H9 (cell line): ENCODE measurements around the gene HIPK4. TPM values are rescaled to one million over a fixed set of nuclear protein-coding genes. Genes with fewer than 3 reads are reported as not detected.

ENCODE experiments used
- DNase-seq: peaks from one replicate; pipeline ENCODE4 v3.0.0-alpha.2; 2017
- H2AFZ ChIP-seq: one replicate; pipeline ENCODE4 v1.6.1; 2013; ENCODE audit warnings: mild to moderate bottlenecking, low read length, control low read depth, moderate library complexity
- H2AK5ac ChIP-seq: 2 replicates; pipeline ENCODE4 v1.6.1; 2013; ENCODE audit warnings: low read length, control low read depth, mixed read lengths; ENCODE audit not compliant: insufficient read length
- H2BK120ac ChIP-seq: one replicate; pipeline ENCODE4 v1.6.1; 2013; ENCODE audit warnings: low read depth, mild to moderate bottlenecking, low read length, control low read depth, inconsistent platforms; ENCODE audit not compliant: poor library complexity, severe bottlenecking
- H2BK12ac ChIP-seq: 2 replicates; pipeline ENCODE4 v1.6.1; 2013; ENCODE audit warnings: low read length, control low read depth, mixed read lengths, low read depth; ENCODE audit not compliant: insufficient read length
- H2BK15ac ChIP-seq: 2 replicates; pipeline ENCODE4 v1.6.1; 2013; ENCODE audit warnings: low read depth, low read length, control low read depth
- H2BK20ac ChIP-seq: one replicate; pipeline ENCODE4 v1.6.1; 2013; ENCODE audit warnings: low read depth, mild to moderate bottlenecking, low read length, control low read depth, inconsistent platforms; ENCODE audit not compliant: poor library complexity, severe bottlenecking
- H2BK5ac ChIP-seq: 2 replicates; pipeline ENCODE4 v1.6.1; 2013; ENCODE audit warnings: low read length, control low read depth, mixed read lengths; ENCODE audit not compliant: insufficient read length
- H3K14ac ChIP-seq: 2 replicates; pipeline ENCODE4 v1.6.1; 2013; ENCODE audit warnings: low read length, control low read depth; ENCODE audit not compliant: insufficient read depth
- H3K18ac ChIP-seq: 2 replicates; pipeline ENCODE4 v1.6.1; 2013; ENCODE audit warnings: low read depth, mild to moderate bottlenecking, mixed read lengths, low read length, control low read depth; ENCODE audit not compliant: insufficient read length
- H3K23ac ChIP-seq: 2 replicates; pipeline ENCODE4 v1.6.1; 2013; ENCODE audit warnings: low read length, control low read depth, mixed read lengths, low read depth; ENCODE audit not compliant: insufficient read length
- H3K23me2 ChIP-seq: 2 replicates; pipeline ENCODE4 v1.6.1; 2013; ENCODE audit warnings: low read depth, mild to moderate bottlenecking, mixed read lengths, low read length, control low read depth; ENCODE audit not compliant: insufficient read length, poor library complexity, severe bottlenecking
- H3K27ac ChIP-seq: 2 replicates; pipeline ENCODE4 v1.5.1; 2013; ENCODE audit warnings: low read length, control low read depth, mixed read lengths, low read depth; ENCODE audit not compliant: insufficient read length
- H3K27me3 ChIP-seq: 2 replicates; pipeline ENCODE4 v1.6.1; 2013; ENCODE audit warnings: low read length, control low read depth, inconsistent platforms; ENCODE audit not compliant: insufficient read depth
- H3K4ac ChIP-seq: 2 replicates; pipeline ENCODE4 v1.6.1; 2013; ENCODE audit warnings: low read depth, mild to moderate bottlenecking, control low read depth, inconsistent platforms, low read length, moderate library complexity
- H3K4me1 ChIP-seq: 2 replicates; pipeline ENCODE4 v1.6.1; 2013; ENCODE audit warnings: low read length, control low read depth, inconsistent platforms; ENCODE audit not compliant: insufficient read depth
- H3K4me2 ChIP-seq: 2 replicates; pipeline ENCODE4 v1.6.1; 2013; ENCODE audit warnings: low read length, control low read depth, mixed read lengths; ENCODE audit not compliant: insufficient read length, insufficient read depth
- H3K56ac ChIP-seq: 2 replicates; pipeline ENCODE4 v1.6.1; 2013; ENCODE audit warnings: low read depth, mild to moderate bottlenecking, mixed read lengths, low read length, control low read depth; ENCODE audit not compliant: insufficient read length
- H3K79me1 ChIP-seq: 2 replicates; pipeline ENCODE4 v1.6.1; 2013; ENCODE audit warnings: low read depth, mild to moderate bottlenecking, moderate library complexity, low read length, control low read depth, inconsistent platforms; ENCODE audit not compliant: insufficient read depth, poor library complexity, severe bottlenecking
- H3K79me2 ChIP-seq: 2 replicates; pipeline ENCODE4 v1.6.1; 2013; ENCODE audit warnings: low read length, control low read depth, inconsistent platforms; ENCODE audit not compliant: insufficient read depth
- H3K9ac ChIP-seq: 2 replicates; pipeline ENCODE4 v1.6.1; 2013; ENCODE audit warnings: low read length, control low read depth, mixed read lengths; ENCODE audit not compliant: insufficient read length; ENCODE audit errors: extremely low read depth
- H3K9me3 ChIP-seq: one replicate; pipeline ENCODE4 v1.6.1; 2013; ENCODE audit warnings: low read depth, low read length, inconsistent platforms; ENCODE audit not compliant: control insufficient read depth
- H3T11ph ChIP-seq: one replicate; pipeline ENCODE4 v1.6.1; 2013; ENCODE audit warnings: mild to moderate bottlenecking, low read length, control low read depth, inconsistent platforms
- H4K20me1 ChIP-seq: one replicate; pipeline ENCODE4 v1.6.1; 2013; ENCODE audit not compliant: control insufficient read depth, insufficient read length, insufficient read depth
- H4K5ac ChIP-seq: 2 replicates; pipeline ENCODE4 v1.6.1; 2013; ENCODE audit warnings: low read depth, mild to moderate bottlenecking, mixed read lengths, low read length, control low read depth; ENCODE audit not compliant: insufficient read length
- H4K8ac ChIP-seq: replicated peaks from 2 replicates; pipeline ENCODE4 v1.6.1; 2013; ENCODE audit warnings: low read length, control low read depth, mixed read lengths, low read depth; ENCODE audit not compliant: insufficient read length
- H4K91ac ChIP-seq: 2 replicates; pipeline ENCODE4 v1.6.1; 2013; ENCODE audit warnings: low read depth, mild to moderate bottlenecking, moderate library complexity, mixed read lengths, low read length, control low read depth; ENCODE audit not compliant: insufficient read length
- H3K27ac Mint-ChIP-seq, 3 experiments: 2 replicates in 2 of 3; 3 replicates in 1 of 3; pipeline ENCODE4 v1.8.0; 2020 to 2021; ENCODE audit warnings: mixed read lengths in 3 of 3, mild to moderate bottlenecking in 1 of 3, moderate library complexity in 1 of 3
- H3K27me3 Mint-ChIP-seq: 2 replicates; pipeline ENCODE4 v1.8.0; 2021; ENCODE audit warnings: low read depth, mild to moderate bottlenecking, moderate library complexity, mixed read lengths
- H3K36me3 Mint-ChIP-seq, 3 experiments: 2 replicates in 2 of 3; 3 replicates in 1 of 3; pipeline ENCODE4 v1.8.0; 2020 to 2021; ENCODE audit warnings: low read depth in 3 of 3, mixed read lengths in 3 of 3; ENCODE audit not compliant: insufficient read depth in 1 of 3
- H3K4me1 Mint-ChIP-seq, 2 experiments: 2 replicates each; pipeline ENCODE4 v1.8.0; 2020; ENCODE audit warnings: mixed read lengths in 2 of 2
- H3K4me3 Mint-ChIP-seq, 2 experiments: 2 replicates in 1 of 2; 3 replicates in 1 of 2; pipeline ENCODE4 v1.8.0; 2020 to 2021; ENCODE audit warnings: mild to moderate bottlenecking in 2 of 2, mixed read lengths in 2 of 2, moderate library complexity in 1 of 2
- H3K9me3 Mint-ChIP-seq, 2 experiments: 2 replicates in 1 of 2; 3 replicates in 1 of 2; pipeline ENCODE4 v1.8.0; 2020; ENCODE audit warnings: mild to moderate bottlenecking in 2 of 2, mixed read lengths in 2 of 2, moderate library complexity in 1 of 2
- CTCF ChIP-seq: fragments of 200-600 bp; sonication (generic); conservative IDR thresholded peaks from 3 replicates; pipeline ENCODE4 v1.8.0; 2021; ENCODE audit warnings: antibody characterized with exemption, mild to moderate bottlenecking
- WGBS: extraction: QIAGEN DNeasy Blood & Tissue Kit; methylation state at CpG from one replicate; pipeline ENCODE4 v1.1.7; 2013; ENCODE audit warnings: missing lambda C conversion rate, low lambda C conversion rate, mixed read lengths; ENCODE audit not compliant: insufficient read length; ENCODE audit errors: extremely low coverage; 5-methylcytosine and 5-hydroxymethylcytosine counted together
- total RNA-seq: library from RNA; stranded (reverse); gene quantifications from 2 replicates; pipeline ENCODE4 v1.2.1, GENCODE V29; 2021

Gene HIPK4
- total RNA-seq, 1 experiment from 2014 or later = 0.15 TPM

GRCh38 chr19:40418040-40418439, 28.1 kb upstream of the HIPK4 start:
- peaks cover 0 to 3% of the 10 kb centered on the region in 2 experiments; a peak in 1 of 5 replicates for H3K9me3 Mint-ChIP-seq
- Histone ChIP-seq H3K23me2 (peaks cover 3% of the 10 kb centered on the region), H3T11ph (no peak overlapping the region), H4K20me1 (no peaks in the 10 kb centered on the region), H2BK5ac (no peak overlapping the region), H3K56ac (no peak overlapping the region), H3K9me3 (no peaks in the 10 kb centered on the region), H3K79me2 (no peaks in the 10 kb centered on the region), H4K5ac (no peak overlapping the region), H3K4me2 (no peak overlapping the region), H2BK20ac (no peak overlapping the region), H3K9ac (no peak overlapping the region), H3K4me1 (no peaks in the 10 kb centered on the region), H4K8ac (no peak overlapping the region), H2BK15ac (no peak overlapping the region), H4K91ac (no peak overlapping the region), H2BK12ac (no peak overlapping the region), H3K14ac (no peak overlapping the region), H2AK5ac (no peak overlapping the region), H3K4ac (no peak overlapping the region), H2AFZ (no peak overlapping the region), H3K27me3 (no peaks in the 10 kb centered on the region), H3K27ac (no peak overlapping the region), H3K18ac (no peak overlapping the region), H3K23ac (no peak overlapping the region), H2BK120ac (no peak overlapping the region), H3K79me1 (no peaks in the 10 kb centered on the region)
- TF ChIP-seq CTCF = no peak
- no peak for DNase-seq
- H3K27me3 Mint-ChIP-seq = peaks cover 7% of the 10 kb centered on the region
- peaks cover 0 to 5% (median 4%) of the 10 kb centered on the region in 3 experiments; a peak in 3 of 7 replicates for H3K36me3 Mint-ChIP-seq
- peak overlapping the region in 1 of 2 experiments; percentile 22; a peak in 2 of 5 replicates for H3K4me3 Mint-ChIP-seq
- H3K4me1 Mint-ChIP-seq = peaks cover 24 to 40% of the 10 kb centered on the region in 2 experiments
- no CpG with 5 or more reads among the region's 3 CpGs for WGBS
- peak overlapping the region in 1 of 3 experiments; percentile 23; a peak in 2 of 7 replicates for H3K27ac Mint-ChIP-seq
